H1 (cell line): ENCODE measurements around the gene C5orf52. TPM values are rescaled to one million over a fixed set of nuclear protein-coding genes. Genes with fewer than 3 reads are reported as not detected.
A peak's percentile ranks its signal among the peaks of the same experiment; 100 is the strongest.

Experiments used
- CTCF ChIA-PET: fragments of 300-600 bp; sonication (Branson Sonifier 250); formaldehyde crosslinking; loops from one replicate; lab custom pipeline; 2021; ENCODE audit not compliant: partially characterized antibody; lab: Charles Lee
- POLR2A ChIA-PET: fragments of 300-600 bp; sonication (Branson Sonifier 250); formaldehyde crosslinking; loops from one replicate; lab custom pipeline; 2021; ENCODE audit warnings: inconsistent platforms; ENCODE audit not compliant: partially characterized antibody; lab: Charles Lee
- DNase-seq, 2 experiments: peaks; one replicate each; pipeline versions ENCODE4 v3.0.0 to v3.0.0-alpha.2; 2010 to 2022; ENCODE audit warnings: low spot score in 2 of 2, low read depth in 1 of 2, mixed read lengths in 1 of 2
- FAIRE-seq: peaks from 2 replicates; lab custom pipeline; 2011; peaks lifted over from hg19 to GRCh38; lab: Jason Lieb, UNC
- H2AFZ ChIP-seq: 2 replicates; pipeline ENCODE4 v1.8.1; 2012; ENCODE audit warnings: low read length, inconsistent platforms
- H2AK5ac ChIP-seq: 2 replicates; pipeline ENCODE4 v1.6.1; 2013; ENCODE audit warnings: low read depth, low read length
- H2BK120ac ChIP-seq: replicated peaks from 2 replicates; pipeline ENCODE3; 2013; ENCODE audit warnings: low read depth, low read length, inconsistent platforms
- H2BK12ac ChIP-seq: 2 replicates; pipeline ENCODE4 v1.6.1; 2013; ENCODE audit warnings: low read depth, low read length
- H2BK15ac ChIP-seq: 2 replicates; pipeline ENCODE4 v1.6.1; 2013; ENCODE audit warnings: low read length
- H2BK20ac ChIP-seq: 2 replicates; pipeline ENCODE4 v1.6.1; 2013; ENCODE audit warnings: low read length
- H2BK5ac ChIP-seq: 2 replicates; pipeline ENCODE4 v1.6.1; 2013; ENCODE audit warnings: low read depth, low read length
- H3K14ac ChIP-seq: 2 replicates; pipeline ENCODE4 v1.6.1; 2013; ENCODE audit warnings: inconsistent platforms; ENCODE audit not compliant: insufficient read length
- H3K18ac ChIP-seq: 2 replicates; pipeline ENCODE4 v1.6.1; 2013; ENCODE audit warnings: low read length; ENCODE audit errors: extremely low read depth
- H3K23ac ChIP-seq: 2 replicates; pipeline ENCODE4 v1.6.1; 2013; ENCODE audit warnings: inconsistent platforms; ENCODE audit not compliant: insufficient read length
- H3K23me2 ChIP-seq: 2 replicates; pipeline ENCODE4 v1.6.1; 2013; ENCODE audit warnings: low read depth, low read length
- H3K27ac ChIP-seq: 2 replicates; pipeline ENCODE4 v1.6.1; 2011; ENCODE audit warnings: low read depth, low read length, inconsistent platforms
- H3K27me3 ChIP-seq, 4 experiments: replicated peaks in 1 of 4; 1 replicate in 1 of 4; 2 replicates in 3 of 4; pipeline versions ENCODE4 v1.6.1 to v1.8.1; 2011 to 2013; ENCODE audit warnings: low read length in 3 of 4, mild to moderate bottlenecking in 3 of 4, inconsistent platforms in 2 of 4, mixed read lengths in 2 of 4, moderate library complexity in 1 of 4; ENCODE audit not compliant: control insufficient read depth in 3 of 4, insufficient read depth in 3 of 4; ENCODE audit errors: extremely low read depth in 1 of 4
- H3K36me3 ChIP-seq, 4 experiments: 2 replicates each; pipeline versions ENCODE4 v1.6.1 to v1.8.1; 2011 to 2013; ENCODE audit warnings: mild to moderate bottlenecking in 4 of 4, low read length in 3 of 4, moderate library complexity in 2 of 4, control low read depth in 1 of 4, inconsistent platforms in 1 of 4; ENCODE audit not compliant: insufficient read depth in 4 of 4, control insufficient read depth in 2 of 4
- H3K4ac ChIP-seq: replicated peaks from 2 replicates; pipeline ENCODE3; 2013; ENCODE audit warnings: low read length, low read depth, mixed read lengths, inconsistent platforms; ENCODE audit not compliant: insufficient read length
- H3K4me1 ChIP-seq, 4 experiments: replicated peaks in 1 of 4; 1 replicate in 1 of 4; 2 replicates in 3 of 4; pipeline versions ENCODE4 v1.6.1 to v1.8.1; 2011 to 2013; ENCODE audit warnings: low read length in 3 of 4, inconsistent platforms in 2 of 4, mixed read lengths in 1 of 4; ENCODE audit not compliant: insufficient read depth in 4 of 4, control insufficient read depth in 3 of 4
- H3K4me2 ChIP-seq, 2 experiments: 2 replicates each; pipeline versions ENCODE4 v1.6.1 to v1.8.1; 2011 to 2013; ENCODE audit warnings: low read depth in 2 of 2, low read length in 2 of 2, control low read depth in 1 of 2, inconsistent platforms in 1 of 2, mild to moderate bottlenecking in 1 of 2; ENCODE audit not compliant: insufficient read depth in 1 of 2
- H3K4me3 ChIP-seq, 4 experiments: fragments of 200-600, 300-600 bp in 1 of 4; sonication (generic), shearing (Covaris generic), sonication (Bioruptor Twin) in 1 of 4; 2 replicates each; pipeline versions ENCODE4 v1.5.1 to v1.8.1; 2011 to 2016; ENCODE audit warnings: low read length in 4 of 4, low read depth in 3 of 4, control low read depth in 2 of 4, inconsistent platforms in 2 of 4, mild to moderate bottlenecking in 2 of 4, mixed read lengths in 1 of 4, moderate library complexity in 1 of 4; ENCODE audit not compliant: insufficient read depth in 2 of 4; ENCODE audit errors: extremely low read depth in 1 of 4
- H3K56ac ChIP-seq: replicated peaks from 2 replicates; pipeline ENCODE3; 2013; ENCODE audit warnings: low read depth, mild to moderate bottlenecking, mixed read lengths, low read length, inconsistent platforms; ENCODE audit not compliant: insufficient read length
- H3K79me1 ChIP-seq: 2 replicates; pipeline ENCODE4 v1.6.1; 2013; ENCODE audit warnings: low read depth, low read length, control low read depth
- H3K79me2 ChIP-seq, 2 experiments: 2 replicates each; pipeline versions ENCODE4 v1.6.1 to v1.8.1; 2012 to 2013; ENCODE audit warnings: low read length in 2 of 2, mild to moderate bottlenecking in 2 of 2, inconsistent platforms in 1 of 2; ENCODE audit not compliant: insufficient read depth in 2 of 2, control insufficient read depth in 1 of 2
- H3K9ac ChIP-seq, 4 experiments: replicated peaks in 1 of 4; 1 replicate in 1 of 4; 2 replicates in 3 of 4; pipeline versions ENCODE4 v1.6.1 to v1.8.1; 2011 to 2013; ENCODE audit warnings: low read depth in 3 of 4, low read length in 3 of 4, control low read depth in 2 of 4, mild to moderate bottlenecking in 2 of 4, moderate library complexity in 2 of 4, inconsistent platforms in 1 of 4; ENCODE audit errors: extremely low read depth in 1 of 4
- H3K9me3 ChIP-seq, 2 experiments: 2 replicates each; pipeline versions ENCODE4 v1.6.1 to v1.8.1; 2012 to 2013; ENCODE audit warnings: mild to moderate bottlenecking in 2 of 2, moderate library complexity in 2 of 2, control low read depth in 1 of 2, inconsistent platforms in 1 of 2, low read depth in 1 of 2, low read length in 1 of 2, mixed read lengths in 1 of 2; ENCODE audit not compliant: insufficient read depth in 2 of 2
- H4K20me1 ChIP-seq, 2 experiments: replicated peaks in 1 of 2; 2 replicates each; pipeline versions ENCODE3 to v1.8.1; 2011 to 2013; ENCODE audit warnings: inconsistent platforms in 2 of 2, low read length in 2 of 2, mild to moderate bottlenecking in 1 of 2; ENCODE audit not compliant: insufficient read depth in 2 of 2, control insufficient read depth in 1 of 2
- H4K5ac ChIP-seq: 2 replicates; pipeline ENCODE4 v1.6.1; 2013; ENCODE audit warnings: low read length, low read depth, mixed read lengths, inconsistent platforms; ENCODE audit not compliant: insufficient read length
- H4K8ac ChIP-seq: 2 replicates; pipeline ENCODE4 v1.8.0; 2013; ENCODE audit warnings: mild to moderate bottlenecking, moderate library complexity, low read length, inconsistent platforms; ENCODE audit not compliant: insufficient read depth; ENCODE audit errors: extremely low read depth
- H4K91ac ChIP-seq: replicated peaks from 2 replicates; pipeline ENCODE3; 2013; ENCODE audit warnings: low read length, mixed read lengths, inconsistent platforms; ENCODE audit not compliant: insufficient read length
- ATF3 ChIP-seq: IDR thresholded peaks from 2 replicates; pipeline ENCODE4 v1.6.1; 2011; ENCODE audit warnings: low read depth, mild to moderate bottlenecking, low read length; ENCODE audit not compliant: insufficient read depth
- BCL11A ChIP-seq, 2 experiments: IDR thresholded peaks; one replicate each; pipeline ENCODE4 v1.6.1; 2011; ENCODE audit warnings: low read depth in 2 of 2, low read length in 2 of 2, mild to moderate bottlenecking in 2 of 2
- CTCF ChIP-seq, 3 experiments: IDR thresholded peaks; 1 replicate in 2 of 3; 2 replicates in 1 of 3; pipeline versions ENCODE4 v1.5.1 to v1.6.1; 2011; ENCODE audit warnings: low read length in 3 of 3, mild to moderate bottlenecking in 3 of 3, inconsistent platforms in 2 of 3, low read depth in 1 of 3, moderate library complexity in 1 of 3; ENCODE audit not compliant: insufficient read depth in 1 of 3; ENCODE audit errors: control extremely low read depth in 1 of 3
- E2F6 ChIP-seq: IDR thresholded peaks from 2 replicates; pipeline ENCODE4 v1.6.1; 2012; ENCODE audit warnings: inconsistent platforms
- MAFK ChIP-seq: IDR thresholded peaks from 2 replicates; pipeline ENCODE4 v1.6.1; 2012; ENCODE audit warnings: low read depth, mild to moderate bottlenecking, improper control_type of control experiment, low read length
- POLR2A ChIP-seq, 2 experiments: IDR thresholded peaks; 1 replicate in 1 of 2; 2 replicates in 1 of 2; pipeline ENCODE4 v1.6.1; 2011; ENCODE audit warnings: low read depth in 2 of 2, low read length in 2 of 2, mild to moderate bottlenecking in 2 of 2; ENCODE audit errors: control extremely low read depth in 1 of 2
- RBBP5 ChIP-seq: IDR thresholded peaks from 2 replicates; pipeline ENCODE4 v1.7.1; 2012; ENCODE audit warnings: low read depth, mild to moderate bottlenecking, inconsistent platforms, low read length, moderate library complexity, borderline replicate concordance
- YY1 ChIP-seq: IDR thresholded peaks from 2 replicates; pipeline ENCODE4 v1.6.1; 2011; ENCODE audit warnings: low read depth, mild to moderate bottlenecking, low read length
- WGBS, 2 experiments: shearing (Covaris generic) in 1 of 2; methylation state at CpG; one replicate each; pipeline versions ENCODE4 v1.1.6 to v1.1.7; 2013 to 2015; ENCODE audit warnings: low lambda C conversion rate in 2 of 2, mixed read lengths in 2 of 2, inconsistent platforms in 1 of 2, low coverage in 1 of 2, missing lambda C conversion rate in 1 of 2; ENCODE audit not compliant: insufficient replicate concordance in 2 of 2, insufficient coverage in 1 of 2, insufficient read length in 1 of 2; ENCODE audit errors: extremely low coverage in 1 of 2, missing lambda C conversion rate in 1 of 2; 5-methylcytosine and 5-hydroxymethylcytosine counted together
- polyA plus RNA-seq, 7 experiments: library from polyadenylated mRNA; depleted of rRNA in 3 of 7; stranded (reverse) in 5 of 7; unstranded in 2 of 7; fragments of >200 nt in 5 of 7; fragments of 200-250 nt in 2 of 7; gene quantifications; 1 replicate in 5 of 7; 2 replicates in 1 of 7; 4 replicates in 1 of 7; pipeline versions ENCODE4 v1.2.1 to v1.2.3, GENCODE V29; 2011 to 2013; ENCODE audit warnings: missing spikeins in 2 of 7, mixed read lengths in 2 of 7
- total RNA-seq: library from RNA; stranded (reverse); fragmentation: NEBNext Ultra II Directional; extraction: Animal tissue kit (Norgen Biotek cat#: 25700); gene quantifications from 2 replicates; pipeline ENCODE4 v1.2.1, GENCODE V29; 2021

Gene C5orf52
- total and polyA plus RNA-seq, 2 of the 8 experiments (the other 6 are each of a cell fraction or from before 2014, with no cell fraction given) = not detected

- Histone ChIP-seq H2BK15ac (no peak overlapping the region), H3K27me3 (no peaks in the 10 kb centered on the region), H3K9ac (no peak overlapping the region), H3K14ac (no peak overlapping the region), H4K8ac (peak overlapping the region; percentile 68), H3K23me2 (no peaks in the 10 kb centered on the region), H3K56ac (no peak overlapping the region), H2BK12ac (no peak overlapping the region), H4K5ac (no peak overlapping the region), H2BK5ac (no peak overlapping the region), H3K18ac (no peak overlapping the region), H3K36me3 (no peaks in the 10 kb centered on the region), H3K4me2 (no peak overlapping the region), H4K91ac (no peak overlapping the region), H2BK20ac (no peak overlapping the region), H2AFZ (no peak overlapping the region; the same call in none of the 2 replicates), H3K4ac (no peak overlapping the region), H2AK5ac (no peak overlapping the region), H4K20me1 (no peaks in the 10 kb centered on the region), H3K23ac (no peak overlapping the region), H3K9me3 (peaks cover 0 to 19% of the 10 kb centered on the region in 2 experiments; a peak in 1 of 4 replicates), H3K79me2 (no peaks in the 10 kb centered on the region), H3K79me1 (no peaks in the 10 kb centered on the region), H3K27ac (no peak overlapping the region), H3K4me1 (no peaks in the 10 kb centered on the region), H2BK120ac (no peak overlapping the region), H3K4me3 (no peak overlapping the region)
- POLR2A ChIA-PET = no interaction called here
- WGBS, 2 experiments = 90% methylated on average over 27 of the region's 53 CpGs; no CpG with 5 or more reads in 1 of the 2 experiments
- no peak for DNase-seq
- no peak for TF ChIP-seq CTCF (IDR thresholded peaks at IDR 0.05; ENCODE audit: control extremely low read depth in 1 of 3, insufficient read depth in 1 of 3, low read depth in 1 of 3, low read length in 3 of 3)
- no peak for TF ChIP-seq RBBP5
- TF ChIP-seq ATF3 = no peak
- TF ChIP-seq YY1 = no peak
- TF ChIP-seq BCL11A (IDR thresholded peaks at IDR 0.05; ENCODE audit: low read depth in 2 of 2, low read length in 2 of 2) = no peak
- no peak for TF ChIP-seq POLR2A (IDR thresholded peaks at IDR 0.05; ENCODE audit: control extremely low read depth in 1 of 2, low read depth in 2 of 2, low read length in 2 of 2)
- peak; percentile 68 for TF ChIP-seq E2F6
- no peak for TF ChIP-seq MAFK
- CTCF ChIA-PET = interaction anchor here (0.6 to 3.4 kb wide), 7 partner anchors 9 to 378 kb away, joined by 3 to 15 read pairs (median 6); no protein-coding TSS in a partner anchor
- no peak for FAIRE-seq
Measured at GRCh38 chr5:157690690-157691433, 19.5 kb downstream of the C5orf52 start.
